ENCODE results near the gene TOR1AIP1.

The TOR1AIP1 gene

GRCh38 chr1:179883040-179883744 lies 1.1 kb downstream of the TOR1AIP1 start:
- peak overlapping the region; percentile 97 for H3K27ac ChIP-seq
- no peak; the same call in none of the 2 replicates for TF ChIP-seq CTCF (conservative IDR thresholded peaks at IDR 0.05)

DNA sequence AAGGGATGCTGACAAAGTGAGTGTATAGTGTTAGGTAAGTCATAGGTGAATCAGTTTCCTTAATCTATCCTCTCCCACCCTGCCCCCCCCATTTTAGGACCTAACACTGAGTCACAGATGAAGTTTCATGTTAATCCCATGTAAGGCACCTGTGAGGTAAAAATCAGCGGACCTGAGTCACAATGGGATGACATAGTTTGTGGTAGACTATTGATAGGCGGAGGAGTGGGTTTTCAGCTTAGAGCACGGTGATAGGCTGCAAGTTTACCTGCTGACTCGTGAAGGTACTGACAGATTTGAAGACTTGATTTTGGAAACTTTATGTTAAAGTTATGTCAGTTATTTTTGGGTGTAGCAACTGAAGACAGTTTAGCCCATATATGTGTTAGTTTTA lies 1.7 kb downstream of the TOR1AIP1 start:
- peak overlapping the region; percentile 97 for H3K27ac ChIP-seq
- TF ChIP-seq CTCF (conservative IDR thresholded peaks at IDR 0.05) = no peak

DNA sequence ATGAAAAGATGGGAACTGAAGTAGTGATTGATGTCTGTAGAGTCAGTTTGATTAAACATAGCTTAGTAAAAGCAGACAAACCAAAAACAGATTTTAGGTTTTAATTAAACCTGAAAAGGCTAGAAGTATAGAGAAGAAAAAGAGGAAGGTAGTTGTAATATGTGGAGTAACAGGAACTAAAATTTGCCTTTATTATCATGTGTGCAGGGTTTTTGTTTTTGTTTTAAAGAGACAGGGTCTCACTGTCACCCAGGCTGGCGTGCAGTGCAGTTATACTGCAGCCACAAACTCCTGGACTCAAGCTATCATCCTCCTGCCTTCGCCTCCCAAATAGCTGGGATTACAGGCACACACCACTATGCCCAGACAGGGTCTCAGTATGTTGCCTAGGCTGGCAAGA lies 6.0 kb downstream of the TOR1AIP1 start:
- H3K27ac ChIP-seq = no peak overlapping the region
- no peak for TF ChIP-seq CTCF (conservative IDR thresholded peaks at IDR 0.05)

- no peak overlapping the region for H3K27ac ChIP-seq
- TF ChIP-seq CTCF (conservative IDR thresholded peaks at IDR 0.05) = no peak
These were observed 7.5 kb downstream of the TOR1AIP1 start for GRCh38 chr1:179889589-179889988.

DNA sequence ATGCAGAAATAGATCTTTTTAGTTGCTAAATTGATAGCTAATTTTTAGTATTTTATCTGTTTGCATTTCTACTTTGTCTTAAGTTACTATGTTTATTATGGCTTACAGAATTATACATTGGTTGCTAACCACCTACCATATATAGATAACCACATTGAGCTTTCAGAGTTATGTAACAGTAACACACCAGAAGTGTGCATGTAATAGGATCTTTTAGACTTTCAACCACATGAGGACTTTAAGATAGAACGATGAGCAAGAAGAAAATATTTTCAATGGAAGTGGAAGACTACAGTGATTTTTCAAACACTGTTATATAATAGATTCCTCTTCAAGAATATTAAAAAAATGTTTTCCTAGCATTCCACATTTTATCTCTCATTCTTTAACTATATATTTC lies 28.8 kb downstream of the TOR1AIP1 start:
- no peak overlapping the region for H3K27ac ChIP-seq
- no peak for TF ChIP-seq CTCF (conservative IDR thresholded peaks at IDR 0.05)

GRCh38 chr1:179911812-179912211 lies 29.7 kb downstream of the TOR1AIP1 start:
- TF ChIP-seq CTCF (conservative IDR thresholded peaks at IDR 0.05) = no peak
- no peak overlapping the region for H3K27ac ChIP-seq

- TF ChIP-seq CTCF (conservative IDR thresholded peaks at IDR 0.05) = no peak
- no peak overlapping the region for H3K27ac ChIP-seq
These were observed 35.7 kb downstream of the TOR1AIP1 start for GRCh38 chr1:179917601-179918429.

All from VCaP (cell line).